OCI-LY3 (cell line): ENCODE results near the gene PRDM16.

ENCODE experiments used
- H2AFZ ChIP-seq: fragments of 200-600, 300-600 bp; shearing (Covaris generic); 2 replicates; pipeline ENCODE4 v1.6.0; 2014; ENCODE audit warnings: antibody characterized with exemption, low read depth, low read length
- H3K27ac ChIP-seq: fragments of 200-600, 300-600 bp; sonication (generic); 2 replicates; pipeline ENCODE4 v1.5.1; 2014; ENCODE audit warnings: mild to moderate bottlenecking, low read length, moderate library complexity, mixed read lengths
- H3K27me3 ChIP-seq: fragments of 200-600, 300-600 bp; sonication (generic); 2 replicates; pipeline ENCODE4 v1.6.1; 2014; ENCODE audit warnings: low read depth, low read length, mixed read lengths
- H3K36me3 ChIP-seq: fragments of 200-600, 300-600 bp; sonication (generic); replicated peaks from 2 replicates; pipeline ENCODE3; 2014; ENCODE audit warnings: low read depth, low read length, mixed read lengths
- H3K4me1 ChIP-seq: fragments of 300-600, 200-600 bp; sonication (generic); 2 replicates; pipeline ENCODE4 v1.6.1; 2014; ENCODE audit warnings: low read length, mixed read lengths
- H3K4me2 ChIP-seq: fragments of 200-600, 300-600 bp; sonication (generic); 2 replicates; pipeline ENCODE4 v1.6.1; 2014; ENCODE audit warnings: low read length, mixed read lengths
- H3K4me3 ChIP-seq: fragments of 300-600, 200-600 bp; sonication (generic); 2 replicates; pipeline ENCODE4 v1.5.1; 2014; ENCODE audit warnings: antibody characterized with exemption, mild to moderate bottlenecking, low read length, moderate library complexity
- H3K79me2 ChIP-seq: fragments of 300-600, 200-600 bp; shearing (Covaris generic); 2 replicates; pipeline ENCODE4 v1.6.1; 2014; ENCODE audit warnings: mild to moderate bottlenecking, low read length, mixed read lengths
- H3K9ac ChIP-seq: fragments of 300-600, 200-600 bp; shearing (Covaris generic); 2 replicates; pipeline ENCODE4 v1.6.0; 2014; ENCODE audit warnings: mild to moderate bottlenecking, low read length, moderate library complexity
- H3K9me3 ChIP-seq: fragments of 200-600, 300-600 bp; shearing (Covaris generic); 2 replicates; pipeline ENCODE4 v1.6.1; 2014; ENCODE audit warnings: low read length, mixed read lengths; ENCODE audit not compliant: insufficient read depth
- H4K20me1 ChIP-seq: fragments of 200-600, 300-600 bp; sonication (generic); 2 replicates; pipeline ENCODE4 v1.6.1; 2016; ENCODE audit warnings: low read length, mixed read lengths; ENCODE audit not compliant: insufficient read depth
- CTCF ChIP-seq: fragments of 200-600, 300-600 bp; sonication (generic); IDR thresholded peaks from 2 replicates; pipeline ENCODE4 v1.5.1; 2014; ENCODE audit warnings: antibody characterized with exemption, low read length, low read depth
- EZH2phosphoT487 ChIP-seq: fragments of 200-600 bp; shearing (Covaris generic); IDR thresholded peaks from 2 replicates; pipeline ENCODE4 v1.6.1; 2018; ENCODE audit warnings: antibody characterized with exemption, mixed run types, low read depth

The PRDM16 gene

GRCh38 chr1:3389093-3389833, 320.3 kb downstream of the PRDM16 start:
- no peaks in the 10 kb centered on the region for H3K9me3 ChIP-seq
- H3K9ac ChIP-seq: no peak overlapping the region
- H3K4me3 ChIP-seq: no peak overlapping the region
- no peaks in the 10 kb centered on the region for H3K36me3 ChIP-seq
- H3K4me1 ChIP-seq: no peaks in the 10 kb centered on the region
- H3K27ac ChIP-seq: no peak overlapping the region
- no peaks in the 10 kb centered on the region for H4K20me1 ChIP-seq
- no peak overlapping the region for H3K4me2 ChIP-seq
- TF ChIP-seq CTCF (no peak), EZH2phosphoT487 (no peak)
- no peaks in the 10 kb centered on the region for H3K79me2 ChIP-seq
- no peak overlapping the region for H2AFZ ChIP-seq
- no peaks in the 10 kb centered on the region for H3K27me3 ChIP-seq

GRCh38 chr1:3390291-3390690, 321.3 kb downstream of the PRDM16 start:
- H3K27me3 ChIP-seq: no peaks in the 10 kb centered on the region
- H3K27ac ChIP-seq: no peak overlapping the region
- H3K79me2 ChIP-seq: no peaks in the 10 kb centered on the region
- H2AFZ ChIP-seq: no peak overlapping the region
- no peaks in the 10 kb centered on the region for H4K20me1 ChIP-seq
- H3K4me2 ChIP-seq: no peak overlapping the region
- H3K4me1 ChIP-seq: no peaks in the 10 kb centered on the region
- H3K9me3 ChIP-seq: no peaks in the 10 kb centered on the region
- no peak overlapping the region for H3K9ac ChIP-seq
- H3K4me3 ChIP-seq: no peak overlapping the region
- H3K36me3 ChIP-seq: no peaks in the 10 kb centered on the region
- TF ChIP-seq EZH2phosphoT487 (no peak), CTCF (no peak)

GRCh38 chr1:3391711-3392110, 322.7 kb downstream of the PRDM16 start:
- no peak overlapping the region for H3K4me3 ChIP-seq
- H3K4me1 ChIP-seq: no peaks in the 10 kb centered on the region
- H2AFZ ChIP-seq: no peak overlapping the region

More at GRCh38 chr1:3391711-3392110, 322.7 kb downstream of the PRDM16 start:
- Histone ChIP-seq H3K4me2 (no peak overlapping the region), H3K9me3 (no peaks in the 10 kb centered on the region), H4K20me1 (no peaks in the 10 kb centered on the region), H3K36me3 (no peaks in the 10 kb centered on the region), H3K27me3 (no peaks in the 10 kb centered on the region), H3K9ac (no peak overlapping the region), H3K27ac (no peak overlapping the region), H3K79me2 (no peaks in the 10 kb centered on the region)
- TF ChIP-seq CTCF: no peak
- TF ChIP-seq EZH2phosphoT487: no peak
